Esophagus muscularis mucosa (tissue), 3 donors: Measurements from ENCODE around the gene CYB5R3.

Experiments
- CTCF ChIP-seq, 3 experiments: fragments of 200-600 bp in 2 of 3; fragments of 450-650 bp in 1 of 3; sonication (generic) in 2 of 3; IDR thresholded peaks; one replicate each; pipeline ENCODE4 v1.5.1; 2017 to 2019; ENCODE audit warnings: antibody characterized with exemption in 3 of 3, mild to moderate bottlenecking in 2 of 3, moderate library complexity in 1 of 3
- POLR2A ChIP-seq: fragments of 450-650 bp; IDR thresholded peaks from one replicate; pipeline ENCODE4 v1.6.1; 2017; ENCODE audit warnings: antibody characterized with exemption, moderate library complexity, mild to moderate bottlenecking, low read depth

- TF ChIP-seq CTCF (IDR thresholded peaks at IDR 0.05) (no peak), POLR2A (no peak)
Measured at GRCh38 chr22:42602470-42602869, 46.7 kb downstream of the CYB5R3 start.
